Measurements from ENCODE around the gene STIMATE.

STIMATE gene

GRCh38 chr3:52791928-52792327, 105.4 kb downstream of the STIMATE start:
- H3K4me3 ChIP-seq (ENCODE audit: low read depth, low read length), result no peak overlapping the region
- H3K9me3 ChIP-seq, result no peaks in the 10 kb centered on the region
- TF ChIP-seq, protein P1, sequence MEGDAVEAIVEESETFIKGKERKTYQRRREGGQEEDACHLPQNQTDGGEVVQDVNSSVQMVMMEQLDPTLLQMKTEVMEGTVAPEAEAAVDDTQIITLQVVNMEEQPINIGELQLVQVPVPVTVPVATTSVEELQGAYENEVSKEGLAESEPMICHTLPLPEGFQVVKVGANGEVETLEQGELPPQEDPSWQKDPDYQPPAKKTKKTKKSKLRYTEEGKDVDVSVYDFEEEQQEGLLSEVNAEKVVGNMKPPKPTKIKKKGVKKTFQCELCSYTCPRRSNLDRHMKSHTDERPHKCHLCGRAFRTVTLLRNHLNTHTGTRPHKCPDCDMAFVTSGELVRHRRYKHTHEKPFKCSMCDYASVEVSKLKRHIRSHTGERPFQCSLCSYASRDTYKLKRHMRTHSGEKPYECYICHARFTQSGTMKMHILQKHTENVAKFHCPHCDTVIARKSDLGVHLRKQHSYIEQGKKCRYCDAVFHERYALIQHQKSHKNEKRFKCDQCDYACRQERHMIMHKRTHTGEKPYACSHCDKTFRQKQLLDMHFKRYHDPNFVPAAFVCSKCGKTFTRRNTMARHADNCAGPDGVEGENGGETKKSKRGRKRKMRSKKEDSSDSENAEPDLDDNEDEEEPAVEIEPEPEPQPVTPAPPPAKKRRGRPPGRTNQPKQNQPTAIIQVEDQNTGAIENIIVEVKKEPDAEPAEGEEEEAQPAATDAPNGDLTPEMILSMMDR (IDR thresholded peaks at IDR 0.05; ENCODE audit: low read depth, low read length), result no peak
- no peaks in the 10 kb centered on the region for H3K36me3 ChIP-seq
- no peaks in the 10 kb centered on the region for H3K4me1 ChIP-seq
- H3K27me3 ChIP-seq, result no peaks in the 10 kb centered on the region
- no peak for DNase-seq

GRCh38 chr3:52791366-52791765, 106.0 kb downstream of the STIMATE start:
- no peaks in the 10 kb centered on the region for H3K27me3 ChIP-seq
- no peaks in the 10 kb centered on the region for H3K36me3 ChIP-seq
- no peaks in the 10 kb centered on the region for H3K4me1 ChIP-seq
- no peaks in the 10 kb centered on the region for H3K9me3 ChIP-seq
- no peak overlapping the region for H3K4me3 ChIP-seq (ENCODE audit: low read depth, low read length)
- no peak for DNase-seq
- TF ChIP-seq, protein P1 (IDR thresholded peaks at IDR 0.05; ENCODE audit: low read depth, low read length), result no peak

GRCh38 chr3:52790741-52791140, 106.6 kb downstream of the STIMATE start:
- TF ChIP-seq, protein P1 (IDR thresholded peaks at IDR 0.05; ENCODE audit: low read depth, low read length), result no peak
- H3K4me3 ChIP-seq (ENCODE audit: low read depth, low read length), result no peak overlapping the region
- H3K27me3 ChIP-seq, result no peaks in the 10 kb centered on the region
- no peaks in the 10 kb centered on the region for H3K4me1 ChIP-seq
- no peaks in the 10 kb centered on the region for H3K36me3 ChIP-seq
- no peak for DNase-seq
- no peaks in the 10 kb centered on the region for H3K9me3 ChIP-seq

DNA sequence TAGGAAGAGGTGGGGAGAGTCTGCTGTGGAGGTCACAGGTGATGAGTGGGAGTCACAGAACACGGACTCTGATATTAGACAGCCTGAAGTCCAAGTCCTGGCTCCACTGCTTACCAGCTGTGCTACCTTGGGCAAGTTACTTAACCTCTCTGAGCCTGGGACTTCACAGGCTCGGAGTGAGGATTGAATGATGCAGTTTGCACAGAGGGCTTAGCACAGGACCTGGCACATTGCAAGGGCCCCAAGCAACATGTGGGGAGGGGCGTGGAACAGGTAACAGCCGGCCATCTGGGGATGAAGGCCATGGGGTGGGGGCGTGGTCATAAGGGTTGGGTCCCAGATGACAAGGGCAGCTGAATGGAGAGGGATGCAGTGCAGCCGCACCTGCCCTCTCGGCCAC, 107.0 kb downstream of the STIMATE start:
- TF ChIP-seq, protein P1 (IDR thresholded peaks at IDR 0.05; ENCODE audit: low read depth, low read length), result no peak
- no peaks in the 10 kb centered on the region for H3K27me3 ChIP-seq
- DNase-seq, result no peak
- no peaks in the 10 kb centered on the region for H3K9me3 ChIP-seq
- no peak overlapping the region for H3K4me3 ChIP-seq (ENCODE audit: low read depth, low read length)
- no peaks in the 10 kb centered on the region for H3K4me1 ChIP-seq
- no peaks in the 10 kb centered on the region for H3K36me3 ChIP-seq

GRCh38 chr3:52789746-52790040, 107.7 kb downstream of the STIMATE start:
- Histone ChIP-seq H3K4me3 (ENCODE audit: low read depth, low read length) (no peak overlapping the region), H3K9me3 (no peaks in the 10 kb centered on the region), H3K4me1 (no peaks in the 10 kb centered on the region), H3K27me3 (no peaks in the 10 kb centered on the region), H3K36me3 (no peaks in the 10 kb centered on the region)
- TF ChIP-seq, protein P1 (IDR thresholded peaks at IDR 0.05; ENCODE audit: low read depth, low read length), result no peak
- DNase-seq, result no peak

- H3K9me3 ChIP-seq, result no peaks in the 10 kb centered on the region
- H3K4me1 ChIP-seq, result no peaks in the 10 kb centered on the region
- H3K36me3 ChIP-seq, result no peaks in the 10 kb centered on the region
- no peaks in the 10 kb centered on the region for H3K27me3 ChIP-seq
- TF ChIP-seq, protein P1 (IDR thresholded peaks at IDR 0.05; ENCODE audit: low read depth, low read length), result no peak
- H3K4me3 ChIP-seq (ENCODE audit: low read depth, low read length), result no peak overlapping the region
- no peak for DNase-seq
These were observed 108.2 kb downstream of the STIMATE start for GRCh38 chr3:52788890-52789745.

Data from BE2C (cell line).